HS-5 (cell line): ENCODE measurements around the gene POLR2M.
A peak's percentile ranks its signal among the peaks of the same experiment; 100 is the strongest.

ENCODE experiments used
- DNase-seq: peaks from one replicate; pipeline ENCODE4 v3.0.0-alpha.2; 2012; ENCODE audit warnings: low read depth

The POLR2M gene

GRCh38 chr15:57740048-57740447 lies 33.5 kb downstream of the POLR2M start:
- DNase-seq: no peak

GRCh38 chr15:57741089-57741488 lies 34.6 kb downstream of the POLR2M start:
- no peak for DNase-seq

GRCh38 chr15:57743424-57743823 lies 36.9 kb downstream of the POLR2M start:
- DNase-seq: no peak

- DNase-seq: no peak
These were observed 40.3 kb downstream of the POLR2M start for GRCh38 chr15:57746786-57747185.

GRCh38 chr15:57747206-57747896 lies 40.8 kb downstream of the POLR2M start:
- no peak for DNase-seq

- no peak for DNase-seq
These were observed 44.8 kb downstream of the POLR2M start for GRCh38 chr15:57751177-57751800.

- no peak for DNase-seq
These were observed 45.9 kb downstream of the POLR2M start for GRCh38 chr15:57752436-57752835.

- DNase-seq: no peak
These were observed 46.3 kb downstream of the POLR2M start for GRCh38 chr15:57752840-57753239.

GRCh38 chr15:57756466-57756865 lies 50.0 kb downstream of the POLR2M start:
- DNase-seq: no peak

GRCh38 chr15:57758560-57758959 lies 52.0 kb downstream of the POLR2M start:
- peak; percentile 11 for DNase-seq

GRCh38 chr15:57761562-57761961 lies 55.0 kb downstream of the POLR2M start:
- DNase-seq: no peak

GRCh38 chr15:57762302-57762701 lies 55.8 kb downstream of the POLR2M start:
- DNase-seq: no peak

- DNase-seq: no peak
These were observed 56.9 kb downstream of the POLR2M start for GRCh38 chr15:57763176-57763964.
